GM18858 (cell line): ENCODE data around the gene RBBP8.
A peak's percentile ranks its signal among the peaks of the same experiment; 100 is the strongest.

Source experiments
- ATAC-seq: cut with Tn5 transposase; IDR thresholded peaks from one replicate; pipeline ENCODE4 v1.9.1; 2021; ENCODE audit not compliant: unreplicated experiment

The RBBP8 gene

GRCh38 chr18:23059541-23060465 is 126.7 kb downstream of the RBBP8 start:
- ATAC-seq = no peak

GRCh38 chr18:23062011-23062410 is 128.9 kb downstream of the RBBP8 start:
- no peak for ATAC-seq

- no peak for ATAC-seq
Observed at GRCh38 chr18:23063502-23063901, 130.4 kb downstream of the RBBP8 start.

GRCh38 chr18:23065234-23065806 is 132.2 kb downstream of the RBBP8 start:
- ATAC-seq = no peak

- no peak for ATAC-seq
Observed at GRCh38 chr18:23066060-23066459, 132.9 kb downstream of the RBBP8 start.

- ATAC-seq = no peak
Observed at GRCh38 chr18:23066504-23067039, 133.4 kb downstream of the RBBP8 start.

- ATAC-seq = no peak
Observed at GRCh38 chr18:23067236-23067635, 134.1 kb downstream of the RBBP8 start.

GRCh38 chr18:23068011-23068410 is 134.9 kb downstream of the RBBP8 start:
- no peak for ATAC-seq

GRCh38 chr18:23068570-23069310 is 135.6 kb downstream of the RBBP8 start:
- no peak for ATAC-seq

GRCh38 chr18:23069481-23069880 is 136.4 kb downstream of the RBBP8 start:
- no peak for ATAC-seq

GRCh38 chr18:23069898-23070297 is 136.8 kb downstream of the RBBP8 start:
- ATAC-seq = no peak

GRCh38 chr18:23071285-23071684 is 138.2 kb downstream of the RBBP8 start:
- peak; percentile 94 for ATAC-seq

- ATAC-seq = no peak
Observed at GRCh38 chr18:23072079-23072478, 139.0 kb downstream of the RBBP8 start.

GRCh38 chr18:23073996-23074606 is 141.0 kb downstream of the RBBP8 start:
- ATAC-seq = no peak
